ENCODE results near the gene PAPPA.

- TF ChIP-seq EZH2phosphoT487 (IDR thresholded peaks at IDR 0.05; ENCODE audit: low read depth) = no peak
- TF ChIP-seq CTCF (IDR thresholded peaks at IDR 0.05; ENCODE audit: low read depth, low read length) = no peak
Observed at GRCh38 chr9:116247284-116247683, 93.7 kb downstream of the PAPPA start.
